Middle frontal gyrus (tissue), 1 donor: ENCODE measurements around the gene MARK2.

Experiments used
- DNase-seq: peaks from one replicate; pipeline ENCODE4 v3.0.0-alpha.2; 2015; ENCODE audit warnings: low spot score; ENCODE audit errors: extremely low spot score

The MARK2 gene

DNA sequence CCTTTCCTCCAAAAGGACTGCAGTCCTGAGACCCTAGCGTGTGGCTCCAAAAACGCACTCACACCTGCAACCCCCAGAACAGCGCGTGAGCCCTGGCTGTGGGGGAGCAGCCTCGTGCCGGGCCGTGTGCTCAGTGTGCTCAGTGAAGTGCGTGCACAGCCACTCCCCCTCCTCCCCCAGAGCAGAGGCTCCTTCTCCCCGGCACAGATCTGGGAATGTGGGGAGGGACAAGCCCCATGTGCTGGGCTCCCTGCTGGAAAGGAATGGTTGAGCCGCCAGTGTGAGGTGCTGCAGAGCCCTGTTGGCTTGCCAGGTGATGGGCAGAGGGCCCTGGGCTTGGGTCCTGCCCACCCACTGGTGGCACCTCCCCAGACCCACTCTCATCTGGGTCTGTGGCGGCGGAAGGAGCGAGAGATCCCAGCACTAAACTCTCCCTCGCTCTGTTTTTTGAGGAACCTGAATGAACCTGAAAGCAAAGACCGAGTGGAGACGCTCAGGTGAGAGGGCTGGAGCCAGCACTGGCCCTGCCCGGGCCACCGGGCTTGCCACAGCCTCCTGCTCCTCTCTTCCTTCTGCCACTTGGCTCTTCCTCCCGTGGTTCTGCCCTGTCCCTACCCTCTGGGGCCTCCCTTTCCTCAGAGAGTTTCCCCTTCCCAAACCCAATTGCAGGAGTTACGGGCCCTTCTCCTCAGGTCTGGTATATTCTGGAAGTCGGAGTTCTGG lies 69.1 kb downstream of the MARK2 start:
- DNase-seq, result no peak

DNA sequence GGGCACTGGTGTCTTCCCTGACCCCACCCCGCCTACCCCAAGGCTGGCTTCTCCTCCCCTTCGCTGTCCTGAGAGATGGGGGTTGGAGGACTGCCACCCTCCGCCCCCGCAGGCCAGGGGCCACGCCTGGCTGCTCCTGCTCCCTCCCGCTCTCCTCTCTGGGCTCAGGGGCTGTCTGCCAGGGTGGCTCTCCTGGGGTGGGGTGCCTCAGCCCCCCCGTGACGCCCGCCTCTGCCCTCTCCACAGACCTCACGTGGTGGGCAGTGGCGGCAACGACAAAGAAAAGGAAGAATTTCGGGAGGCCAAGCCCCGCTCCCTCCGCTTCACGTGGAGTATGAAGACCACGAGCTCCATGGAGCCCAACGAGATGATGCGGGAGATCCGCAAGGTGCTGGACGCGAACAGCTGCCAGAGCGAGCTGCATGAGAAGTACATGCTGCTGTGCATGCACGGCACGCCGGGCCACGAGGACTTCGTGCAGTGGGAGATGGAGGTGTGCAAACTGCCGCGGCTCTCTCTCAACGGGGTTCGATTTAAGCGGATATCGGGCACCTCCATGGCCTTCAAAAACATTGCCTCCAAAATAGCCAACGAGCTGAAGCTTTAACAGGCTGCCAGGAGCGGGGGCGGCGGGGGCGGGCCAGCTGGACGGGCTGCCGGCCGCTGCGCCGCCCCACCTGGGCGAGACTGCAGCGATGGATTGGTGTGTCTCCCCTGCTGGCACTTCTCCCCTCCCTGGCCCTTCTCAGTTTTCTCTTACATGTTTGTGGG lies 69.9 kb downstream of the MARK2 start:
- no peak for DNase-seq

DNA sequence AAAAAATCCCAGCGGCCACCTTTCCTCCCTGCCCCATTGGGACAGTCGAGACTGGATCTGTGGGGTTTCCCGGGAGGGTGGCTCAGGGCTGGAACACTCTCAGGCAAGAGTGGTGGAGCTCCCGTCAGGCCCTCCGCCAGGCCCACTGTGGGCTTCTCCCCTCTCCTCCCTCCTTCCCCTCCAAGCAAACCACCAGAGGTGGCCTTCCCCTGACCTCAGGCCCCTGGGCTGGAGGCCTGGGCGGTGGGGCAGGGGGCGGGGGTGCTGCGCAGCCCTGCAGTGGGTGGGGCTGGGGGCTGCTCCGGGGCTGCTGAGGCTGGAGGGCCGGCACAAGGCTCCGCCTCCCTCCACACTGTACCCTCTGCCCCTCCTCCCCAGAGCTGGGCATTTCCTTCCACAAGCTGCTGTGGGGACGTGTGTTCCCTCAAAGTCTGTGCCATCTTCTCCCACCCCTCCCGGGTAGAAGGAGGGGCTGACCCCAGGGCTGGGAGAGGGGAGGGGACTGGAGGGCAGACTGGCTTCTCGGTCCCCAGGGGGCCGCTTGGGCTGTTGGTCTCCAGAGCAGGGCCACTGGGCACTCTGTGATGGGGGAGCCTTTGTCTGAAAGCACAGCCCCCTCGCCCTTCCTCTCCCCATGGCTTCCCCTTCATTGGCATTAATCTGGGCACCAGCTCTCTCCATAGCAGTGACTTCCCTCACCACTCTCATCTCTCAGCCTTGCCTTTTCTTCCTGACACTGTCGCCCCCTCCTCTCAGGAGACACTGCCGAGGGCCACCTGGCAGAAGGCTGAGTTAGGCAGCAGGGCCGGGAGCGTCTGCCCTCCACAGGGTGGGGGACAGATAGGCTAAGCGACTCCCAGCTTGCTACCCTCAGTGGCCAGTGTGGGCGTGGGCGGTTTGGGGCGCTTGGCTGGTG lies 70.9 kb downstream of the MARK2 start:
- no peak for DNase-seq

DNA sequence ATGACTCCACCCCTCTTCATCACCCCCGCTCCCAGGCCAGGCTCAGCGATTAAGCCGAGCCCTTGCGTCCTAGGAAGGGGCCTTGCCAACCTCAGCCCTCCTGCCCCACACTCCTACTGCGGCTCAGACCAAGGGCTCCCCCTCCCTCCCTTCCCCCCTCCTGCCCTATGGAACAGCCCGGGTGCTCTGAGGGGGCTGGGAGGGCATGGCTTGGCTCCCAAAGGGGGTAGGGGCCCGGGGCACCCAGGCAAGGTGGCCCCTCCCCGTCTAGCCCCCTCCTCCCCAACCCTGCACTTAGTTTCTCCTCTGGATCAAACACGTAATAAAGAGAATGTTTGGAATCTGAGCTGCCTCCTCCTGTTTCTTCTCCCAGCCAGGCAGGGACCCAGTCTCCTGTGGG lies 71.8 kb downstream of the MARK2 start:
- no peak for DNase-seq

DNA sequence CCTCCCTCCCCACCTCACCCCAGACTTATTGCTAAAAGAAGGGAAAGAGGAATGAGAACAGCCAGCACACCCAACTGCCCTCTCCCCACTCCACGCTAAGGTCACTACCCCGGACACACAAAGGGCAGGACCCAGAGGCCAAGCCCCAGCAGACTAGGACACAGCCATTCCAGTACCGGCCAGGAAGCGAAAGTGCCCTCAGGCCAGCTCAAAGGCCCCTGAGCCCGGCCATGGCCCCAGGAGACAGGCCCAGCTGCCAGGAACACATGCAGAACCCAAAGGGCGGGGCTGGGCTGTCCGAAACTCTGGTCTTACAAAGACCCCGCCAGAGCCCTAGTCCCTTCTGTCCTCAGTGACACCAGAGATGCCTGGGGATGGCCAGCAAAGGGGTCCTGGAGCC lies 72.5 kb downstream of the MARK2 start:
- no peak for DNase-seq

DNA sequence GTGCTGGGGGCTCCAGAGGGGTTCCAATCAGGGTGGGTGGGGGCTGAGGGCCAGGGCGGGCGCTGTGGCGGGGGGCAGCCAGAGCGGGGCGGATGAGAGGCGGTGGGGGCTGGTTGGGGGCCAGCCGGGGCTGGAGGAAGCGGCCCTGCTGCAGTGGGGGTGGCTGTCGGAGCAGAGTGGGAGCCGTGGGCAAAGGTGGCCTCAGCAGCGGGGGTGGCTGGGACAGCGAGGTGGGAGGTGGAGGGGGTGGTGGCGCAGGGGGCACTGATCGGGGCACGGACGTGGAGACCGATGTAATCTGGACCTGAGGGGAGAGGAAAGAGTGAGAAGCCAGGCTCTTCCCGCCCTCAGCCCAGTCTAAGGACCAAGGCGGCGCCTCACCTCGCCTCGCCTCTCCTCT lies 73.0 kb downstream of the MARK2 start:
- DNase-seq, result no peak

DNA sequence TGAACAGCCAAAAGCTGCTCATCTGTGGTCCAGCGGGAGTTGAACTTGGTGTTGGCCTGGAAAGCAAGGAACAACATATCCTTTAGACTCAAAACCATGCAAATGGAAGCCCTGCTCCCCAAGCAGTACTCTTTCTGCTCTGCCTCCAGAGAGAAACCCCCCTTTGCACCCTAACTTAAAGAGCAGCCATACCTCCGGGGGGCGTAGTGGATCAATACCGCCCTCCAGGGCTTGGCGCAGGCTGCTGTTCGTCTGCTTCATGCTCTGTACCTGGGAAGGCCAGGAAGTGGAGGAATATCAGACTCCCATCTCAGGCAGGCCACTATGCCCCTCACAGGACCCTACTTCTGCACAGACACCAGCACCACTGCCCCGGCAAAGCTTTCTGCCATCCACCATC lies 73.8 kb downstream of the MARK2 start:
- DNase-seq, result no peak

DNA sequence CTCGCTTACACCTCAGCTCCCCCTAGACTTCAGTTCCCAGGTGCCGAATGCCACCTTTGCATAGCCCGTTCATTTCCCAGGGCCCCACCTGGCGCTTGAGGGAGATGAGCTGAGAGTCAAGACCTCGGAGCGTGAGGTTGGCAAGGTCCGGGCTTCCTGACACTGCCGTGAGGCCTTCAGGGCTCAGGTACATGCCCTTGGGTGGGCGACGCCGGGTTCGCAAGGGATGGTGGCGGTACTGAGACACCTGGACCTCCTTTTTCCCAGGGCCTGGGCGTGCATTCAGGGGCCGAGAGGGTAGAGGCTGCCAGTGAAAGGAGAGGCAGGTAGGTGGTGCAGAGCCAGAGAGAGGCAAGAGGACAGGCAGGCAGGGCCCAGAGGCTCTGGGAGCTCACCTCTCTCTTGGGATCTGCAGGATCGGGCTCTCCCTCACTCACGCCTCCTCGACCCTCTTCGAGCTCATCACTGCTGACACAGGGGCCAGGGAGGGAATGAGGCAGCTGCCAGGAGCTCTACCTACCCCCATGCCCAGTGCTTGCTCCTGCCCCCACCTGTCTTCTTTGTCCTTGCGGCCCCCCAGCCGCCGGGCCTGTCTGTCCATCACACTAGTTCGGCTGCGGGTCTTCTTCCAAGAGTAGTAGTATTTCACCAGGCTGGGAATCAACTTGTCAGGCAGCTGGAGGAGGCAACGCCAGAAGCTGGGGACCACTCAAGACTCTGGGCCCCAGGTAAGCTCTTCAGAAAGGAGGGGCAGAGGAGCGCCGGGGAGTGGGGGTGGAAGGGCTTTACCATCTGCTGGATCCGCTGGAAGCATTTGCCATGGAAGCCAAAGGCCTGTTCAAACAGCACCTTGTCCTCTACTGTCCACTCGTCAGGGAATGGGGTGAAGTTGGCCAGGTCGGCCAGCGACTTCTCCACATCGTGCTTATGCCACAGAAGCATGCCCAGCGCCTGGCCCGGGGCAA lies 75.2 kb downstream of the MARK2 start:
- no peak for DNase-seq

DNA sequence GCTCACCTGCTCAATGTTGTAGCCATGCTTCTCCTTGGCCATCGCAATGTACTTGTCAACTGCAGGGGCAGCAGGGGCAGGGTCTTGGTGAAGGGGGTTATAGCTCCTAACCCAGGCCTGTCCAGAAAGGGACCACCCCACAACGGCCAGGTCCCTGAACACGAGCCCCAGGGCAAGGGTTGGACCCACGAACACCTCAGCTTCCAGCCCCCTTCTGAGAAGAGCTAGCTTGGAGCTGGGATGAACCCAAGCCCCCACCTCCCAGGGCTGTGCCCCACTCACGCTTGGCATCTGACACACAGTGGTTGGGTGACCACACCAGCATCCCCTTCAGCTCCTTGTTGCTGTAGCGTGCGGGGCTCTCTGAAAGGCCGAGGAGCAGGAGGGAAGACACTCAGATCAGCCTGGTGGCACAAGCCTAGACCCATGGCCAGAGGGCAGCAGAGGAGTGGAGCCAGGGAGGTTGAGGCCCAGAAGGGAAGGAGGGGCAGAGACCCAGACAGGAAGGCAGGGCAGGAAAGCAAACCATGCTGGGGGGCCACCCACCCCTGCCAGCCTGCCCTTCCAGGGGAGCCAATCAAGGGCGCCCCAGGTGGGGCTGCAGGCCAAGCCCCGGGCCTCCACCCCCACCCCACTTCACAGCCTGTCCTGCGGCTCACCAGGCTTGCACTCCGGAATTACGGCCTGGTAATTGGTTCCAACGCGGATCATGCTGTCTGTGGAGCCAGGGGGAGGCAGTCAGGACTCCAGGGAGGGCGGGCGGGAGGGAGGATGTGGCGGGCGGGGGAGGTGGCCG lies 76.2 kb downstream of the MARK2 start:
- DNase-seq, result no peak

DNA sequence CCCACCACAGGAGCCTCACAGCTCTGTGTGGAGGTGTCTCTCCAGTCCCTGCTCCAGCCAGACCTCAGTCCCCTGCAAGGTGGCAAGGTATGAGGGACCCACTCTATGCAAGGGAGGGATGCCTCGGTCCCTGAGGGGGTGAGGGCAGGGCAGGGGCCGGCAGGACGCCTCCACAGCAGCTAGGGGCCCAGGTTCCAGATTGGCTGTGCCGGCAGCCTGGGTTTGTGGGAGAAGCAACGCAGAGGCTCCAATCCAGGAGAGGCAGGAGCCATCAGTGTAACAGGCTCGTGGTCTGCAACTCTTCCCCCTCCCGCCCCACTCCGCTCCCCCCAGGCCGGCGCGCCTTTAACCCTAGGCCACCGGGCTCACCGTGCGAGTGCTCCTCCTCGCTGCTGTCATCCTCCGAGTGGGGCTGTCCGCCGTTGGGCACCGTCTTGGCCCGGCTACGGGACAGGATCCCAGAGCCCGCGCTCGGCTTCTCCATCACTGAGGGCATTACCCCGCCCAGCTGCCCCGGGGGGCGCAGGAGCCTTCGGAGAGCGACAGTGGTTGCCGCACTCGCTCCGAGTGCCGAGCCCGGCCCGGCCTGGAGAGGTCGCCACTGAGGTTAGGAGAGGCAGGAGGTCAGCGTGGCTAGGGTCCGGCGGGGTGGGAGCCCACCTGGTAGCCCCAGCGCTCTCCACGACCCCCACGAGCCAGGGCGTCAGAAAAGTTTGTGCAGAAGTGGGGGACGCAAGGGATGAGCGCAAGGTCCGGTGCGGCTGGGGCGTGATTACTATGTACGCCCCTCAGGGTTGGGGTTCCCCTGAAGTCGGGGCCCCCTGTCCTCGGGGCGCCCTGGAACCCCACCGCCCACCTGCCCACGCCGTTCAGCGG lies 77.3 kb downstream of the MARK2 start:
- DNase-seq, result no peak

DNA sequence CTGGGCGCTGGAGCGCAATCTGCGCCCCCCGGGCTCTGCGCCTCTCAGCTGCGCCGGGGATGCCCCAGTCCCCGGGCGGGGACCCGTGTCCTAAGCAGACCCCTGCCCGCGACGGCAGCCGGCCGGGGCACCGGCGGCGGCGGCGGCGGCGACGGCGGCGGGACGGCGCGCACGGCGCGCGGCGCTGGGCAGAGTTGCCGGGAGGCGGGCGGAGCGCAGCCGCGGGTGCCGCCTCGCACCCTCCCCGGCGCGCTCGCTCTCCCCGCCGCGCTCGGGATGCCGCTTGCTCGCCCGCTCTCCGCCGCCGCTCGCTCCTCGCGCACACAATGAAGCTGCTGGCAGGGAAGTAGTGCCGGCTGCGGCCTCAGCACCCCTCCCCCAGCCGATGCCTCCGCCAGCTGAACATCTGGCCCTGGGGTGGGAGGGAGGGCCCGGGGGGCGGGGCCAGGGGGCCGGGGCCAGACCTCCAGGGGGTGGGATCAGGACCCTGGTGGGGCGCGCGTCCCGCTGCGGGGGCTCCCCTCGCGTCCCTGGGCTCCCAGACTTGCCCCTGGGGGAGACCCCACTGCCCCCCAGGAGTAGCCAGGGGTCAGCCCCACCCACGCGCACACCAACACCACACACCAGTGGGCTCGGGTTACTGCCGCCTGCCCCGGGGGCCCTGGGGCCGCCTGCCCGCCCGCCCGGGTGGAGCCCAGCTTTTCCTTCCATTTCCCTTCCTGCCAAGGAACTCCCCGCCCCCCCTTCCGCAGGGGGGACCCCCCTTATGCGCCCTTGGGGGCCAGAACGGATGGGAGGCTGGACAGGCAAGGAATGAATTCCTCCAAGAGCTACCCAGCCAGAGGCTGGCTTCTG lies 78.2 kb downstream of the MARK2 start, which contains the start of gene RCOR2:
TSS of gene RCOR2 (minus strand) at position 328 of the 855 bp plus-strand sequence. CDS start 708 bp downstream, outside the sequence.
- peak; percentile 85 for DNase-seq

DNA sequence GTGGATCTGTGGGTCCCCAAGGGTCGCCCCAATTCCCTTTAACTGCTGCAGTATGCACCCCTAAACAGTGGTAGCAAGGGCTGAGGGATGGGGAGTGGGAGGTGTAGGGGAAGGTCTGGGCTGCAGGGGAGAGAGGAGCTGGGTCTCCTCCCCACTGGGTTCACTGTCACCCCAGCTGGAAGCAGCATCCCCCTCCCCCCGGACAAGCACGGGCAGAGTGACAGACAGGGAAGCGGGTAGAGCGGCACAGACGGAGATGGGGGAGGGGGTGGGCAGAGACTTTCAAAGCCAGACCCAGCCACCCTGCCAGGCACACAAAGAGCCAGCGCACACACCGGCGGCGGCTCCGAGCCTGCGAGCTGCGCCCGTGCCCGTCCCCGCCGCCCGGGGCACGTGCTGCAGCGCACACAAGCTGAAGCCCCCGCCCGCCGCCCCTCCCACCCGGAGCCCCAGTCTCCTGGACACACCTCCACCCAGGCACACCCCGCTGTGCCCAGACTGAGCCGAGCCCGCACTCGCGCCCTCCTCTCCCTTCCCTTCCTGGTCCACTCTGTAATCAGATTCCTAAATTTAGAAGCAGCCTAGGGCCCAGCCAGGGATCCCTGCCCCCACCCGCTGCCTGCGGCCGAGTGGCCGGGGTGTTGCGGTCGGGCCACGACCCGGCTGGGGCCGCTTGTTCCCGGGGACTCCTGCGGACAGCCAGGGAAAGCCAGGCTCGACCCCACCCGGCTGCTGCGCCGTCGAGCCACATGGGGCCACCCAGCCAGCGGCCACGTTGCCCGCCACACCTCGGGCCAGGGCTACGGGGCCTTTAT lies 79.0 kb downstream of the MARK2 start:
- no peak for DNase-seq

DNA sequence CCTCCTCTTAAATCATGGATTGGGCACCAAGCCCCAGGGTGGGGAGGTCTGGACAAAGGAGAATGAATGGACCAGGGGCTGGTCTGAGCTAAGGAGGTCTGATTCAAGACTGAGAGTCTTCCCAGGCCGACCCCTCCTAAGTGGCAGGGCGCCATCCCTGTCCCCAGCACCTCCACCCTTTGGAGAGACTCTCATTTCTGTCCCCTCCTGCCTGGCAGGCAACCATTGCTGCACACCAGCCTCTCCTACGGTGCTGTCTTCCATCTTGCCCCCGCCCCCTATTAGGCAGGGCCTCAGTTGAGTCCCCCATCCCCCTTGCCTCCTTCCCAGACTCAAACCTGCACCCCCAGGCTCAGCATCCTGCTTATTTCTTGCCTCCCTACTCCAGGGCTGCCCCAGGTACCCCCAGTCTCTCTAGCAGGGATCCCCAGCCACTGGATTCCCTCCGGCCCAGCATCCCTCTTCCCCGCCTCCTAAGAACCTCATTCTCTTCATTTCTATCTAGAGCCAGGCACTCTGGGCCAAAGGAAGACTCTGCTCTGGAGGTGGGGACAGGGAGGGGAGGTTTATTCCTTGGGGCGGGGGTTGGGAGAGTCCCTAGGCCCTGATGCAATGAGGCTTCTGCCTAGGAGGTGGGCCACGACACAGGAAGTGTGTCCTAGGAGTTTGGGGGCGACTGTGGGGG lies 79.7 kb downstream of the MARK2 start:
- DNase-seq, result no peak

DNA sequence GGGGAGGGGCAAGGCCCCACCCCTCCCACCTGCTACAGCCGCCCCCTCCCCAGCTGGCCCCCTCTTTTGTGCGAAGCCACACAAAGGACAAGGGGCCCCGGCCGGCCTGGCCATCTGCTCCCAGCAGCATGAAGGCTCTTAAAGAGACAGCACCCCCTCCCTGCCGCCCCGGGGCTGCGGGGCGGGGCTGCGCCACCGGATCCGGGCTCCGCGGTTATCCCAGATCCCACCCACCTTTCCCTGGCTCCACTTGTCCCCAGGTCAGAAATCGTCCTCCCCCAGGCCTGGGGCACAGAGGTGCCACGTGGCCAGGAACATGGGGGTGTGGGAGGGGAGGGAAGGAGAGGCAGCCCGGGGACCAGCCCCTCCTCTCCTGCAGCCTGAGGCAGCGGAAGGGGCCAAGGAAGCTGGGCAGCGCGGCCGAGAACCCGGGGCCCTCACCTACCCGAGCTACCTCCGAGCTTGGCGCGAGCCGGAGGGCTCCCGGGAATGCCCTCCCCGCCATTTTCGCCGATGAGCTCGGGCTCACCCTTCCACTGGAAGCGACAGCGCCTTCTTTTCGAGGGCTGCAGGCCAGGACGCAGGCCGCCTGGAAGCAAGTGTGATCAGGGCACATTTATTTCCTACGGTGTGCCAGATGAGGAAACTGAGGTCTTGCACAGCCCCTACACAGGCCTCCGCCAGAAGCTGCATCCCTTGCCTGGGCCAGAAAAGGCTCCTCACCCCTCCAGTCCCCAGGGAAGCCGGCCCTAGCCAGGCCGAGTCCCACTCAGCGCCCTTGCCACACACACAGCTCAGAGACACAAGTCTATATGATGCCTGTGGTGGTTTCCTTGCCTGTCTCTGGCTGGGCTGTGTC lies 80.6 kb downstream of the MARK2 start:
- no peak for DNase-seq

DNA sequence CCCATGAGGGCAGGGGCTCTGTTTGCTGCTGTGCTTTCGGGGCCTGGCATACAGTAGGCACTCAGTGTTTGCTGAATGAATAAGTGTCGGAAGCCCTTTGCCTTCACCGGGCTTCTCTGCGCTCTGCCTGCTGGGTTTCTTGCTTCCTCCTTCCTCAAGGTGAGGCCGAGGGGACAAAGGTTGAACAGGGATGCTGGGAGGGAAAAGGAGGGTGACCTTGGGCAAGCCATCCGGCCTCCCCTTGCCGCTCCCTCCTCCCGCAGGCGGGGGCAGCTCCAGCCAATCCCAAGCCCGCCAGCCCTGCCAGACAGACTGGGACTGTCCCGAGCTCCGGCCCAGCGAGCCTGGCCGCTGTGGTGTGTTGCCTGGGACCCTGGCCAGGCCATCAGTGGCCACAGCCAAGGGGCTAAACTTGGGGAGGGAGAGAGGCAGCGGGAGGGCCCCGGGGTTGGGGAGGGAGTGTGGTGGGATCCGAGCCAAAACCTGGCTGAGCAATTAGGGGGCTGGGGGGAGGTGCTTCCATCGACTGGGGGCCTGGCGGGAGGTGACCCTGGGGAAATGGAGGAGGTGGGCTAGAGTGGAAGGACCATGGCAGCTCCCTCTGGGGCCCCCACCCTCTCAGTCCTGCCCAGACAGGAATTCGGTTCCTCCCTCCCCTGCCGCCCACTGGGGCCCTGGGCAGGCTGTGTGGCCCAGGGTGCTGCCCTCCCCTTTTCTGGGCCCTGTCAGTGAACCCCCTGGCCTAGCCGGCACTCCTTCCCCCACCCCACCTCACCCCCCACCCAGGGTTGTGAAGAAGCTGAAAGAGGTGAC lies 81.4 kb downstream of the MARK2 start:
- no peak for DNase-seq
